Measurements from ENCODE around the gene MEF2B. TPM values are rescaled to one million over a fixed set of nuclear protein-coding genes. Genes with fewer than 3 reads are reported as not detected.
"Not testable (repeated sequence)": the region's sequence is repeated elsewhere in the genome, so short reads cannot be mapped to it uniquely, and the experiment has no call there.

Gene MEF2B
- total RNA-seq, 2 experiments from 2014 or later = 2.4 to 3.4 TPM

- ChIA-PET POLR2A (no interaction called here), CTCF (no interaction called here)
- DNase-seq = no peak
- Mint-ChIP-seq H3K27ac (no peak overlapping the region), H3K4me3 (no peak overlapping the region), H3K36me3 (ENCODE audit: low read depth) (no peaks in the 10 kb centered on the region), H3K9me3 (no peaks in the 10 kb centered on the region), H3K27me3 (no peaks in the 10 kb centered on the region), H3K4me1 (peaks cover 1% of the 10 kb centered on the region)
These were observed 60.5 kb downstream of the MEF2B start for GRCh38 chr19:19109601-19110000.

- POLR2A ChIA-PET = no interaction called here
- H3K4me3 Mint-ChIP-seq = no peak overlapping the region
These were observed 62.4 kb downstream of the MEF2B start for GRCh38 chr19:19107654-19108053.

GRCh38 chr19:19106938-19107337, 63.1 kb downstream of the MEF2B start:
- DNase-seq; H3K4me1 Mint-ChIP-seq; H3K27ac Mint-ChIP-seq; POLR2A ChIA-PET; H3K9me3 Mint-ChIP-seq; H3K36me3 Mint-ChIP-seq (ENCODE audit: low read depth); H3K4me3 Mint-ChIP-seq; H3K27me3 Mint-ChIP-seq: not testable (repeated sequence)
- CTCF ChIA-PET = interaction anchor here (0.6 to 0.7 kb wide), 2 partner anchors 16 to 360 kb away, joined by 3 read pairs; no protein-coding TSS in a partner anchor

More at GRCh38 chr19:19107654-19108053, 62.4 kb downstream of the MEF2B start:
- H3K27ac Mint-ChIP-seq = no peak overlapping the region
- no peak for DNase-seq
- H3K4me1 Mint-ChIP-seq = no peaks in the 10 kb centered on the region
- CTCF ChIA-PET = no interaction called here
- no peaks in the 10 kb centered on the region for H3K27me3 Mint-ChIP-seq
- no peaks in the 10 kb centered on the region for H3K36me3 Mint-ChIP-seq (ENCODE audit: low read depth)
- no peaks in the 10 kb centered on the region for H3K9me3 Mint-ChIP-seq

- Mint-ChIP-seq H3K27ac (no peak overlapping the region), H3K4me3 (no peak overlapping the region), H3K27me3 (no peaks in the 10 kb centered on the region), H3K9me3 (no peaks in the 10 kb centered on the region), H3K36me3 (ENCODE audit: low read depth) (no peaks in the 10 kb centered on the region), H3K4me1 (no peaks in the 10 kb centered on the region)
- DNase-seq = no peak
- CTCF ChIA-PET = interaction anchor here (0.7 kb wide), 1 partner anchor 15 kb away, joined by 3 read pairs; no protein-coding TSS in a partner anchor
- POLR2A ChIA-PET = no interaction called here
These were observed 64.0 kb downstream of the MEF2B start for GRCh38 chr19:19106056-19106551.

GRCh38 chr19:19105365-19106055, 64.6 kb downstream of the MEF2B start:
- H3K4me3 Mint-ChIP-seq = no peak overlapping the region
- no peaks in the 10 kb centered on the region for H3K4me1 Mint-ChIP-seq
- H3K36me3 Mint-ChIP-seq (ENCODE audit: low read depth) = no peaks in the 10 kb centered on the region
- ChIA-PET POLR2A (no interaction called here), CTCF (no interaction called here)
- H3K27me3 Mint-ChIP-seq = no peaks in the 10 kb centered on the region
- H3K27ac Mint-ChIP-seq = no peak overlapping the region
- no peaks in the 10 kb centered on the region for H3K9me3 Mint-ChIP-seq
- DNase-seq = no peak

- CTCF ChIA-PET = interaction anchor here (0.6 to 0.9 kb wide), 2 partner anchors 12 to 1201 kb away, joined by 3 to 4 read pairs; no protein-coding TSS in a partner anchor
- DNase-seq = no peak
- Mint-ChIP-seq H3K4me1 (no peaks in the 10 kb centered on the region), H3K4me3 (no peak overlapping the region), H3K27me3 (no peaks in the 10 kb centered on the region), H3K9me3 (no peaks in the 10 kb centered on the region), H3K27ac (no peak overlapping the region), H3K36me3 (ENCODE audit: low read depth) (no peaks in the 10 kb centered on the region)
- POLR2A ChIA-PET = no interaction called here
These were observed 66.9 kb downstream of the MEF2B start for GRCh38 chr19:19103167-19103566.

- H3K9me3 Mint-ChIP-seq; H3K36me3 Mint-ChIP-seq (ENCODE audit: low read depth); H3K4me3 Mint-ChIP-seq; H3K27ac Mint-ChIP-seq; H3K27me3 Mint-ChIP-seq; POLR2A ChIA-PET; DNase-seq; H3K4me1 Mint-ChIP-seq: not testable (repeated sequence)
- CTCF ChIA-PET = interaction anchor here (0.9 kb wide), 1 partner anchor 13 kb away, joined by 3 read pairs; no protein-coding TSS in a partner anchor
These were observed 67.5 kb downstream of the MEF2B start for GRCh38 chr19:19102566-19102965.

- DNase-seq = no peak
- ChIA-PET CTCF (no interaction called here), POLR2A (no interaction called here)
- H3K27me3 Mint-ChIP-seq = no peaks in the 10 kb centered on the region
- H3K4me3 Mint-ChIP-seq = no peak overlapping the region
- no peaks in the 10 kb centered on the region for H3K4me1 Mint-ChIP-seq
- no peak overlapping the region for H3K27ac Mint-ChIP-seq
- no peaks in the 10 kb centered on the region for H3K9me3 Mint-ChIP-seq
- H3K36me3 Mint-ChIP-seq (ENCODE audit: low read depth) = no peaks in the 10 kb centered on the region
These were observed 68.5 kb downstream of the MEF2B start for GRCh38 chr19:19101540-19101939.

GRCh38 chr19:19098703-19099632, 71.1 kb downstream of the MEF2B start:
- POLR2A ChIA-PET = no interaction called here
- Mint-ChIP-seq H3K27ac (no peak overlapping the region), H3K4me1 (no peaks in the 10 kb centered on the region), H3K9me3 (no peaks in the 10 kb centered on the region), H3K36me3 (ENCODE audit: low read depth) (no peaks in the 10 kb centered on the region), H3K27me3 (no peaks in the 10 kb centered on the region), H3K4me3 (no peak overlapping the region)
- no peak for DNase-seq
- CTCF ChIA-PET = no interaction called here

GRCh38 chr19:19098084-19098702, 71.9 kb downstream of the MEF2B start:
- DNase-seq = no peak
- POLR2A ChIA-PET = interaction anchor here (0.6 kb wide), 1 partner anchor 10 kb away, joined by 5 read pairs; no protein-coding TSS in a partner anchor
- H3K4me1 Mint-ChIP-seq = no peaks in the 10 kb centered on the region
- no peaks in the 10 kb centered on the region for H3K36me3 Mint-ChIP-seq (ENCODE audit: low read depth)
- H3K4me3 Mint-ChIP-seq = no peak overlapping the region
- H3K27me3 Mint-ChIP-seq = no peaks in the 10 kb centered on the region
- no peaks in the 10 kb centered on the region for H3K9me3 Mint-ChIP-seq
- no peak overlapping the region for H3K27ac Mint-ChIP-seq
- CTCF ChIA-PET = interaction anchor here (0.6 to 0.8 kb wide), 4 partner anchors 13 to 125 kb away, joined by 3 to 5 read pairs (median 4); no protein-coding TSS in a partner anchor

- Mint-ChIP-seq H3K27ac (no peak overlapping the region), H3K36me3 (ENCODE audit: low read depth) (no peaks in the 10 kb centered on the region), H3K9me3 (no peaks in the 10 kb centered on the region), H3K27me3 (no peaks in the 10 kb centered on the region), H3K4me1 (no peaks in the 10 kb centered on the region), H3K4me3 (no peak overlapping the region)
- ChIA-PET POLR2A (no interaction called here), CTCF (no interaction called here)
- DNase-seq = no peak
These were observed 73.1 kb downstream of the MEF2B start for GRCh38 chr19:19096641-19097627.

- Mint-ChIP-seq H3K9me3 (no peaks in the 10 kb centered on the region), H3K27me3 (no peaks in the 10 kb centered on the region), H3K36me3 (ENCODE audit: low read depth) (no peaks in the 10 kb centered on the region), H3K4me1 (no peaks in the 10 kb centered on the region), H3K27ac (no peak overlapping the region), H3K4me3 (no peak overlapping the region)
- CTCF ChIA-PET = no interaction called here
- POLR2A ChIA-PET = no interaction called here
- DNase-seq = no peak
These were observed 74.4 kb downstream of the MEF2B start for GRCh38 chr19:19095691-19096090.
